ENCODE results near the gene MT2A. TPM values are rescaled to one million over a fixed set of nuclear protein-coding genes. Genes with fewer than 3 reads are reported as not detected.

The MT2A gene
- total and polyA plus RNA-seq, 2 of the 13 experiments (the other 11 are each of a cell fraction or from before 2014, with no cell fraction given): 135 to 371 TPM

GRCh38 chr16:56629531-56629930 is 21.1 kb downstream of the MT2A start (continued):
- no peak for TF ChIP-seq ZNF710 (CRISPR knock-in tag; IDR thresholded peaks at IDR 0.05; ENCODE audit: borderline replicate concordance)
- no peak for TF ChIP-seq GRHL1 (CRISPR knock-in tag; conservative IDR thresholded peaks at IDR 0.05)
- TF ChIP-seq ZNF839 (CRISPR knock-in tag; IDR thresholded peaks at IDR 0.05; ENCODE audit: borderline replicate concordance): no peak
- TF ChIP-seq HNF4G (IDR thresholded peaks at IDR 0.05; ENCODE audit: borderline replicate concordance, low read depth, low read length): no peak
- TF ChIP-seq HNF4G (CRISPR knock-in tag; IDR thresholded peaks at IDR 0.05; ENCODE audit: borderline replicate concordance, low read depth): no peak
- no peak for TF ChIP-seq MTA1 (CRISPR knock-in tag; IDR thresholded peaks at IDR 0.05; ENCODE audit: borderline replicate concordance)

GRCh38 chr16:56630134-56630533 is 21.8 kb downstream of the MT2A start:
- H2AFZ ChIP-seq (ENCODE audit: low read length): no peak overlapping the region
- no peaks in the 10 kb centered on the region for H3K79me2 ChIP-seq (ENCODE audit: insufficient read depth, low read length)
- H3K27ac ChIP-seq (ENCODE audit: extremely low read length, insufficient read depth, low read length): no peak overlapping the region
- peaks cover 6 to 69% of the 10 kb centered on the region in 2 experiments; a peak in 4 of 5 replicates for H3K27me3 ChIP-seq (ENCODE audit: control insufficient read depth in 1 of 2, insufficient read depth in 2 of 2, low read length in 2 of 2)
- intact Hi-C loops (cut with micrococcal nuclease; ENCODE audit: unreplicated experiment): no loop called here
- no peak for FAIRE-seq
- 38% methylated on average over 3 of the region's 3 CpGs for WGBS (ENCODE audit: low lambda C conversion rate)
- in situ Hi-C loops (cut with HindIII; ENCODE audit: extremely low pct_ligation_motif_present, low pct_unique_long_range_greater_than_20kb): no loop called here
- ATAC-seq: no peak
- no peak overlapping the region for H3K4me2 ChIP-seq (ENCODE audit: low read depth, low read length)
- no TSS peak for BruUV-seq (replicated peaks)
- H3K4me3 ChIP-seq (replicated peaks in 1 of 3; ENCODE audit: insufficient read depth in 1 of 3, low read depth in 2 of 3, low read length in 3 of 3): no peak overlapping the region
- no peak for DNase-seq (ENCODE audit: low spot score)
- H3K36me3 ChIP-seq (replicated peaks in 1 of 2; ENCODE audit: control insufficient read depth in 1 of 2, insufficient read depth in 2 of 2, low read length in 2 of 2): no peaks in the 10 kb centered on the region
- H4K20me1 ChIP-seq (ENCODE audit: insufficient read depth, low read length): no peaks in the 10 kb centered on the region
- ChIA-PET POLR2A (interaction anchor here (1.3 kb wide), 1 partner anchor 22 kb away, joined by 6 read pairs; the partner anchor contains the start of gene MT2A), CTCF (ENCODE audit: low intra/inter-chr PET ratio, low total read pairs) (no interaction called here)
- peaks cover 45% of the 10 kb centered on the region for H3K4me1 ChIP-seq (ENCODE audit: insufficient read depth, low read length)
- H3K9me3 ChIP-seq (ENCODE audit: low read length): no peaks in the 10 kb centered on the region
- H3K9ac ChIP-seq (ENCODE audit: insufficient read depth, low read depth, low read length): no peak overlapping the region
- TF ChIP-seq ZNF510 (CRISPR knock-in tag; IDR thresholded peaks at IDR 0.05; ENCODE audit: low read depth): no peak
- TF ChIP-seq ZZZ3 (CRISPR knock-in tag; IDR thresholded peaks at IDR 0.05; ENCODE audit: borderline replicate concordance): no peak
- no peak for TF ChIP-seq ZNF7 (CRISPR knock-in tag; IDR thresholded peaks at IDR 0.05)
- no peak for TF ChIP-seq CBFB (CRISPR knock-in tag; IDR thresholded peaks at IDR 0.05)
- no peak for TF ChIP-seq MIER2 (CRISPR knock-in tag; IDR thresholded peaks at IDR 0.05)
- no peak for TF ChIP-seq ZBTB37 (CRISPR knock-in tag; IDR thresholded peaks at IDR 0.05)
- TF ChIP-seq ZNF281 (CRISPR knock-in tag; IDR thresholded peaks at IDR 0.05; ENCODE audit: borderline replicate concordance): no peak
- no peak for TF ChIP-seq GTF2F1 (IDR thresholded peaks at IDR 0.05; ENCODE audit: low read length)
